IMR-90 (cell line): ENCODE results near the gene HYDIN. TPM values are rescaled to one million over a fixed set of nuclear protein-coding genes. Genes with fewer than 3 reads are reported as not detected.

Experiments used
- ATAC-seq: fragments of 200-7000 bp; cut with Tn5 transposase; 2 replicates; pipeline ENCODE4 v1.9.1; 2020; ENCODE audit warnings: low read depth, mild to moderate bottlenecking, moderate library complexity
- BruUV-seq: library from RNA; stranded (reverse); fragments of 400-500 nt; replicated peaks from 2 replicates; lab custom pipeline; 2021; lab: Mats Ljungman, UMichigan
- CTCF ChIA-PET: fragments of 300-600 bp; formaldehyde crosslinking; extraction: SDS; loops from one replicate; lab custom pipeline; 2021; ENCODE audit warnings: antibody characterized with exemption; lab: Yijun Ruan, JAX
- POLR2A ChIA-PET: fragments of 300-600 bp; sonication (Branson Sonifier 250); formaldehyde crosslinking; loops from one replicate; lab custom pipeline; 2022; ENCODE audit warnings: antibody characterized with exemption; ENCODE audit not compliant: unreplicated experiment; lab: Charles Lee
- DNase-seq: peaks from one replicate; pipeline ENCODE4 v3.0.0; 2013
- H2AFZ ChIP-seq: replicated peaks from 2 replicates; pipeline ENCODE3; 2013; ENCODE audit warnings: low read length, mild to moderate bottlenecking; ENCODE audit not compliant: poor library complexity
- H2AK5ac ChIP-seq: 2 replicates; pipeline ENCODE4 v1.6.1; 2013; ENCODE audit warnings: low read depth, low read length, inconsistent platforms
- H2AK9ac ChIP-seq: replicated peaks from 2 replicates; pipeline ENCODE3; 2013; ENCODE audit warnings: mild to moderate bottlenecking, low read depth, low read length, moderate library complexity; ENCODE audit not compliant: poor library complexity
- H2BK120ac ChIP-seq: 2 replicates; pipeline ENCODE4 v1.6.1; 2013; ENCODE audit warnings: low read depth, low read length, inconsistent platforms
- H2BK15ac ChIP-seq: 3 replicates; pipeline ENCODE4 v1.6.1; 2013; ENCODE audit warnings: low read depth, low read length, inconsistent platforms
- H2BK20ac ChIP-seq: 2 replicates; pipeline ENCODE4 v1.6.1; 2013; ENCODE audit warnings: low read depth, mild to moderate bottlenecking, inconsistent platforms, low read length, moderate library complexity
- H2BK5ac ChIP-seq: 2 replicates; pipeline ENCODE4 v1.6.1; 2013; ENCODE audit warnings: mild to moderate bottlenecking, low read depth, low read length, inconsistent platforms; ENCODE audit not compliant: poor library complexity, severe bottlenecking
- H3K14ac ChIP-seq: replicated peaks from 2 replicates; pipeline ENCODE4 v1.6.1; 2013; ENCODE audit warnings: low read depth, low read length, inconsistent platforms
- H3K18ac ChIP-seq: 2 replicates; pipeline ENCODE4 v1.6.1; 2013; ENCODE audit warnings: low read depth, low read length, control low read depth
- H3K23ac ChIP-seq: 2 replicates; pipeline ENCODE4 v1.6.1; 2013; ENCODE audit warnings: low read depth, low read length, inconsistent platforms
- H3K27ac ChIP-seq: 2 replicates; pipeline ENCODE4 v1.5.1; 2013; ENCODE audit warnings: mild to moderate bottlenecking, control low read depth, low read length; ENCODE audit not compliant: insufficient read depth
- H3K27me3 ChIP-seq: 2 replicates; pipeline ENCODE4 v1.6.1; 2013; ENCODE audit warnings: low read length; ENCODE audit not compliant: control insufficient read depth, insufficient read depth
- H3K36me3 ChIP-seq: 2 replicates; pipeline ENCODE4 v1.6.1; 2013; ENCODE audit warnings: low read length, mixed read lengths; ENCODE audit not compliant: control insufficient read depth, insufficient read depth
- H3K4ac ChIP-seq: 2 replicates; pipeline ENCODE4 v1.6.1; 2013; ENCODE audit warnings: low read depth, low read length, inconsistent platforms
- H3K4me1 ChIP-seq: 2 replicates; pipeline ENCODE4 v1.6.1; 2013; ENCODE audit warnings: low read length, mixed read lengths; ENCODE audit not compliant: control insufficient read depth, insufficient read depth
- H3K4me2 ChIP-seq: 2 replicates; pipeline ENCODE4 v1.6.1; 2013; ENCODE audit warnings: low read depth, mild to moderate bottlenecking, control low read depth, low read length, moderate library complexity
- H3K4me3 ChIP-seq: 2 replicates; pipeline ENCODE4 v1.5.1; 2013; ENCODE audit warnings: low read depth, mild to moderate bottlenecking, control low read depth, low read length, moderate library complexity; ENCODE audit not compliant: insufficient read depth
- H3K56ac ChIP-seq: 2 replicates; pipeline ENCODE4 v1.6.1; 2013; ENCODE audit warnings: low read length, inconsistent platforms; ENCODE audit not compliant: insufficient read depth; ENCODE audit errors: extremely low read depth
- H3K79me1 ChIP-seq, 2 experiments: 2 replicates each; pipeline ENCODE4 v1.6.1; 2013; ENCODE audit warnings: low read length in 2 of 2, inconsistent platforms in 1 of 2, low read depth in 1 of 2
- H3K9ac ChIP-seq: 2 replicates; pipeline ENCODE4 v1.6.1; 2013; ENCODE audit warnings: low read depth, low read length, control low read depth
- H3K9me1 ChIP-seq: 2 replicates; pipeline ENCODE4 v1.6.1; 2013; ENCODE audit warnings: low read length, inconsistent platforms; ENCODE audit not compliant: insufficient read depth
- H3K9me3 ChIP-seq: 2 replicates; pipeline ENCODE4 v1.6.1; 2013; ENCODE audit warnings: low read length; ENCODE audit not compliant: control insufficient read depth, insufficient read depth
- H4K20me1 ChIP-seq: 2 replicates; pipeline ENCODE4 v1.6.1; 2013; ENCODE audit warnings: low read length, inconsistent platforms; ENCODE audit not compliant: insufficient read depth
- H4K5ac ChIP-seq: 2 replicates; pipeline ENCODE4 v1.6.1; 2013; ENCODE audit warnings: mild to moderate bottlenecking, low read depth, low read length, control low read depth
- H4K8ac ChIP-seq, 2 experiments: 2 replicates each; pipeline ENCODE4 v1.6.1; 2013; ENCODE audit warnings: low read depth in 2 of 2, low read length in 2 of 2, control low read depth in 1 of 2, inconsistent platforms in 1 of 2
- H4K91ac ChIP-seq: 2 replicates; pipeline ENCODE4 v1.6.1; 2013; ENCODE audit warnings: low read depth, low read length, inconsistent platforms; ENCODE audit not compliant: insufficient read depth
- CEBPB ChIP-seq: IDR thresholded peaks from 2 replicates; pipeline ENCODE4 v1.6.1; 2012; ENCODE audit warnings: low read depth, low read length, improper control_type of control experiment
- CHD1 ChIP-seq: IDR thresholded peaks from 2 replicates; pipeline ENCODE4 v1.6.1; 2012; ENCODE audit warnings: low read depth, low read length, improper control_type of control experiment
- CTCF ChIP-seq: conservative IDR thresholded peaks from 2 replicates; pipeline ENCODE4 v1.5.1; 2012; ENCODE audit warnings: mild to moderate bottlenecking, low read depth, low read length, improper control_type of control experiment
- ELK1 ChIP-seq: fragments of 150-350 bp; IDR thresholded peaks from 2 replicates; pipeline ENCODE4 v1.6.1; 2016; ENCODE audit warnings: low read depth, mild to moderate bottlenecking, low read length, moderate library complexity, borderline replicate concordance
- FOS ChIP-seq: fragments of 150-350 bp; IDR thresholded peaks from 2 replicates; pipeline ENCODE4 v1.6.1; 2016; ENCODE audit warnings: low read depth, low read length
- MXI1 ChIP-seq: IDR thresholded peaks from 2 replicates; pipeline ENCODE4 v1.6.1; 2012; ENCODE audit warnings: low read depth, mild to moderate bottlenecking, low read length, moderate library complexity, borderline replicate concordance
- NFE2L2 ChIP-seq: fragments of 150-350 bp; IDR thresholded peaks from 2 replicates; pipeline ENCODE4 v1.6.1; 2016; ENCODE audit warnings: low read depth, mild to moderate bottlenecking, low read length
- POLR2A ChIP-seq: IDR thresholded peaks from 2 replicates; pipeline ENCODE4 v1.6.1; 2012; ENCODE audit warnings: mild to moderate bottlenecking, low read depth, low read length
- RAD21 ChIP-seq: IDR thresholded peaks from 2 replicates; pipeline ENCODE4 v1.6.1; 2012; ENCODE audit warnings: low read length, improper control_type of control experiment
- USF2 ChIP-seq: fragments of 150-350 bp; IDR thresholded peaks from 2 replicates; pipeline ENCODE4 v1.6.1; 2017; ENCODE audit warnings: mild to moderate bottlenecking, antibody characterized with exemption, low read length, low read depth
- WGBS, 2 experiments: methylation state at CpG; one replicate each; pipeline versions ENCODE4 v1.1.5 to v1.1.7; 2013; ENCODE audit warnings: missing lambda C conversion rate in 2 of 2; ENCODE audit not compliant: insufficient read length in 1 of 2; ENCODE audit errors: extremely low coverage in 2 of 2; 5-methylcytosine and 5-hydroxymethylcytosine counted together
- dilution Hi-C: fragments of 300-500 bp; cut with HindIII; formaldehyde crosslinking; loops from one replicate; pipeline ENCODE4 v1.14.3; 2018; ENCODE audit warnings: low sequenced_read_pairs; ENCODE audit not compliant: unreplicated experiment
- in situ Hi-C: fragments of 300-500 bp; cut with MboI; formaldehyde crosslinking; loops from 3 replicates; pipeline ENCODE4 v1.14.3; 2019; ENCODE audit warnings: low sequenced_read_pairs, inconsistent platforms, mixed read lengths
- intact Hi-C: fragments of 100-400 bp; cut with micrococcal nuclease; formaldehyde crosslinking; loops from 2 replicates; pipeline ENCODE4 v1.10.0; 2022
- polyA plus RNA-seq, 3 experiments: library from polyadenylated mRNA; depleted of rRNA; stranded (reverse); fragments of >200 nt; gene quantifications; 2 replicates each; pipeline ENCODE4 v1.2.3, GENCODE V29; 2012; ENCODE audit warnings: low replicate concordance in 1 of 3
- total RNA-seq: library from RNA; depleted of rRNA; stranded (reverse); fragments of >200 nt; gene quantifications from 2 replicates; pipeline ENCODE4 v1.2.3, GENCODE V29; 2012

The HYDIN gene
- total and polyA plus RNA-seq, 2 of the 4 experiments (the other 2 are of a cell fraction): 0.18 to 0.27 TPM

GRCh38 chr16:70760221-70760620, 470.3 kb downstream of the HYDIN start:
- CTCF ChIA-PET: interaction anchor here (0.8 to 3.0 kb wide), 6 partner anchors 9 to 84 kb away, joined by 3 to 12 read pairs (median 6); no protein-coding TSS in a partner anchor
- intact Hi-C loops (no loop called here), in situ Hi-C loops (no loop called here), dilution Hi-C loops (loop anchor here (10.0 kb wide), 1 partner anchor 85 kb away; no protein-coding TSS in a partner anchor)
- H3K9me1 ChIP-seq: peaks cover 21% of the 10 kb centered on the region
- peak overlapping the region; percentile 84 for H4K91ac ChIP-seq
- H3K9me3 ChIP-seq: no peaks in the 10 kb centered on the region
- H2BK5ac ChIP-seq: peak overlapping the region; percentile 82
- ATAC-seq: peak; percentile 21
- no peak overlapping the region for H3K4me3 ChIP-seq
- peak overlapping the region; percentile 69; the same call in 2 of the 3 replicates for H2BK15ac ChIP-seq
- TF ChIP-seq NFE2L2 (no peak), ELK1 (no peak), USF2 (no peak), CTCF (no peak), MXI1 (no peak), CHD1 (no peak), FOS (no peak), CEBPB (no peak), POLR2A (no peak), RAD21 (no peak)
- peak overlapping the region; percentile 78 for H3K14ac ChIP-seq
- peak overlapping the region; percentile 91 for H2AK9ac ChIP-seq
- peaks cover 0 to 33% of the 10 kb centered on the region in 2 experiments; a peak in 2 of 4 replicates for H3K79me1 ChIP-seq
- peak overlapping the region; percentile 93 for H2BK20ac ChIP-seq
- H3K4me2 ChIP-seq: peak overlapping the region; percentile 7; the same call in 1 of the 2 replicates
- POLR2A ChIA-PET: interaction anchor here (1.0 kb wide), 2 partner anchors 23 to 73 kb away, joined by 3 to 4 read pairs; no protein-coding TSS in a partner anchor
- peak overlapping the region; percentile 75 for H2AFZ ChIP-seq
- H3K18ac ChIP-seq: peak overlapping the region; percentile 25
- peak overlapping the region; percentile 95 for H3K4ac ChIP-seq
- no peak for DNase-seq
- H2AK5ac ChIP-seq: peak overlapping the region; percentile 83
- H4K8ac ChIP-seq: peak overlapping the region; percentile 35 to 81
- H3K23ac ChIP-seq: peak overlapping the region; percentile 88
- H3K9ac ChIP-seq: peak overlapping the region; percentile 33
- peak overlapping the region; percentile 90 for H3K27ac ChIP-seq
- H3K56ac ChIP-seq: peak overlapping the region; percentile 52
- H4K20me1 ChIP-seq: no peaks in the 10 kb centered on the region; the same call in 1 of the 2 replicates
- no TSS peak for BruUV-seq
- peak overlapping the region; percentile 46 for H4K5ac ChIP-seq
- no CpG with 5 or more reads among the region's 3 CpGs for WGBS, 2 experiments
- peak overlapping the region; percentile 86 for H2BK120ac ChIP-seq
- peaks cover 10% of the 10 kb centered on the region for H3K36me3 ChIP-seq
- H3K27me3 ChIP-seq: no peaks in the 10 kb centered on the region
- H3K4me1 ChIP-seq: peaks cover 20% of the 10 kb centered on the region
